Stimulated activated CD4-positive, alpha-beta T cell treated with anti-CD3 and anti-CD28 coated beads, Interleukin-4, amount 100 ng/mL, for 1 hour (primary cell): Measurements from ENCODE around the gene PRR3.

Experiments used
- DNase-seq: peaks from one replicate; pipeline ENCODE4 v3.0.0-alpha.2; 2020

The PRR3 gene

DNA sequence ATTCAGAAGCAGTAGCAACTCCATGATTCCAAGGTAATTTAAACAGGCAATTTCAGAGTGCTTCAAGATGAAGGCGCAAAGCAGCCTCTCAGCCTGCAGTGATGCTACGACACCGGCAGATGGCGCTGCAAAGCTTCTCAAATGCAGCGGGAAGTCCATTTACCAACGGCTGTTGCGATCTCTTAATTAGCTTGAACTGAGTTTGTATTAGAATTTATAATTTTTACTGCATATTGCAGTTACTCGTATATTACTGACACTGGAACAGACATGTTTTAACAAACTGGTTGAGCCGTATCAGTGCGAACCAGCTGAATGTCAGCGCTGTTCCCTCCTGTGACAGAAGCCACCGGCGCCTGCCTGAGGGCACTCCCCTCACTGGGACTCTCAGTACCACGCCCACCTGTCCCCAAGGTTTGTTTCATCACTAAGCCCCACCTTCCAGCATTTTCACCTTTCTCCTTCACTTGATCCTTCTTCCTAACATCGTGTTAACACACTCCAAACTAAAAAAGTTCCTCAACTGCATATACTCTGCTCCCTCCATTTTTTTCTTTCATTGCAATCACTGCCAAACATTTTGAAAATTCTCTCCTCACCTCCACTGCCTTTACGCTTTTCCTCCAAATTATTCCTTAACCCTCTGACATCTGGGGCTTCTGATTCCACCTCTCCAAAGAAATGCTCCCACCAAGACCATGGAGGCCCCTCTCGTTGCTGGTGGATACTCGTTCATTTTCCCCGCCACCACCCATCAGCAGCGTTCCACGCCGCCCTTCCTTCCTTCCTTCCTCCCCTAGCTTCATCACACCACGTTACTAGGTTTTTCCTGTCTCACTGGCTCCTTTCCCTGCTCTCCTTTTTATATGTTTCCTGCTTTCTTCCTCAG, 15.3 kb upstream of the PRR3 start:
- peak; percentile 80 for DNase-seq

- no peak for DNase-seq
Observed at GRCh38 chr6:30542404-30542725, 14.7 kb upstream of the PRR3 start.

GRCh38 chr6:30542915-30543314, 14.2 kb upstream of the PRR3 start:
- DNase-seq, result no peak

GRCh38 chr6:30543821-30544220, 13.3 kb upstream of the PRR3 start:
- no peak for DNase-seq

- no peak for DNase-seq
Observed at GRCh38 chr6:30544666-30545272, 12.3 kb upstream of the PRR3 start.

- DNase-seq, result no peak
Observed at GRCh38 chr6:30547454-30547853, 9.6 kb upstream of the PRR3 start.

DNA sequence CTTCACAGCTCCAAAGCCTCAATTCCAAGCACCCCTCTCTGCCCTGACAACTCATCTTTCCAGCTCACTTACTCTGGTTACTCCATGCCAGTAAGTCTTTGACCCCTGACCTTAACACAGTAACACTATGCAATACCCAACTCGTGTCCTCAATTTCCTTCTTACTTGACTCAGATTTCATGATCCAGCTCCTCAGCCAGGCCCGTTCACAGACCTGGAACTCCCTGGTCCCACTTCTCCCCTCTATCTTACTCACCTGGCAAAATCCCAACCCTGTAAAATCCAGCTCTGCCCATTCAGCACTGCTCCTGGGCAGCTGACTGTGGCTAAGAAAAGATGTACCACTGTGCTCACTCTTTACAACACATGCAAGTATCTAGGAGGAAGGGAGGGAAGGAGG, 8.7 kb upstream of the PRR3 start:
- no peak for DNase-seq

DNA sequence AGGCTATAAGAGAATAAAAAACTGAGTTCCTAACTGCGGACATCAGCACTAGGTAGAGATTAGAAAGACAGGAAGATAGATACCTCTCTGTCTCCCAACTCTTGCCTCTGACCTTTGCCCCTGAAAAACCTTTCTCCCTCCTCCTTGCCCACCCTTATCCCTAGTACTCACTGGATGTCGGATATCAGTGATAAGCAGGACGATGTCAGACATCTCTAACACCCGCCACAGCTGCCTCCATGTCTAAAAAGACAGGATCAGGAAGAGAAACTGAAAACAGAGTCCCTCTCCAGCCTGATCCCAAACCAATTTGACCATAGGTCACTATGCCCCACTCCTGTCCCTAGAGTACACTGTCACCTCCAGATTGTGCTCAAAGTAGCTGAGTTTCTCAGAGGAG, 2.7 kb upstream of the PRR3 start:
- no peak for DNase-seq

GRCh38 chr6:30554962-30555815, 1.9 kb upstream of the PRR3 start:
- DNase-seq, result no peak

- DNase-seq, result no peak
Observed at GRCh38 chr6:30555816-30556065, 1.4 kb upstream of the PRR3 start.

DNA sequence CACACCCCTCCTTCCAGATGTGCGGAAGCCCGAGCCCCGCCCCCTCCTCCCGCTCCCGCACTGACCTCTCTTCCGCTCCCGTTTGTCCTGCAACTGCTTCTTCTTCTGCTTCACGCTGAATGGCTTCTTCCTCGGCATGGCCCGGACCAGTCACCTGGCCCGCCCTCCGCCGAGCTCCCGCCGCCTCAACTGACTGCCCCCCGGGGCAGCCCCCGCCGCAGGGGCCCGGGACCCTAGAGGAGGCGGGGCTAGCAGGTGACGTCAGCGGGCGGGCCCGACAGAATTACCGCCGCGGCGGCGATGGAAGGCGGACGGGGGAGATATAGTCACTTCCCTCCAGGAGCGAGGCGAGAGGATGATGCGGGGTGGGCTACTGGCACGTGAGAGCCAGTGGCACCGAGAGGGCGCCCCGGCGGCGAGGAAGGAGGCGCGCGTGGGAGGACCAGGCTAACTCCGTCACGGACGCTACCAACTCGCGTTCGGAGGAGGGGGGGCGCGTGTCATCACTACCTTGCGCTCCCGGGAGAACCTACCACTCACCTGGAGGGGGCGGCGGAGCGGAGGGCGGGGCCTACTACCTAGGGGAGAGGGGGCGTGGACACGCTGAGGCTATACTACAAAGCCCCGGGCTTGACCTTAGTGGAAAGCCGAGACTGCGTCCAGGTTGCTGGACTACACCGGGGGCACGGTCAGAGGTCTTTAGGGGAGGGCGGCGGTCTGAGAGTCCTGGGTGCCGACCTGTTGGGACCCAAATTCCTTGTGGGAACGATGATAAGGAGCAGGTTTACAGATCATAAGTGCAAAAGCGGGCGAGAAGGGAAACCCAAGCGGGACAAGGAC, 809 bp upstream of the PRR3 start, which contains the start of gene GNL1:
TSS of gene GNL1 (minus strand) at position 424 of the 840 bp plus-strand sequence. CDS start at position 138, 286 bp downstream.
- peak; percentile 99 for DNase-seq

- DNase-seq, result no peak
Observed at GRCh38 chr6:30557683-30557981, 537 bp downstream of the PRR3 start.

- DNase-seq, result no peak
Observed at GRCh38 chr6:30560930-30561329, 3.8 kb downstream of the PRR3 start.

DNA sequence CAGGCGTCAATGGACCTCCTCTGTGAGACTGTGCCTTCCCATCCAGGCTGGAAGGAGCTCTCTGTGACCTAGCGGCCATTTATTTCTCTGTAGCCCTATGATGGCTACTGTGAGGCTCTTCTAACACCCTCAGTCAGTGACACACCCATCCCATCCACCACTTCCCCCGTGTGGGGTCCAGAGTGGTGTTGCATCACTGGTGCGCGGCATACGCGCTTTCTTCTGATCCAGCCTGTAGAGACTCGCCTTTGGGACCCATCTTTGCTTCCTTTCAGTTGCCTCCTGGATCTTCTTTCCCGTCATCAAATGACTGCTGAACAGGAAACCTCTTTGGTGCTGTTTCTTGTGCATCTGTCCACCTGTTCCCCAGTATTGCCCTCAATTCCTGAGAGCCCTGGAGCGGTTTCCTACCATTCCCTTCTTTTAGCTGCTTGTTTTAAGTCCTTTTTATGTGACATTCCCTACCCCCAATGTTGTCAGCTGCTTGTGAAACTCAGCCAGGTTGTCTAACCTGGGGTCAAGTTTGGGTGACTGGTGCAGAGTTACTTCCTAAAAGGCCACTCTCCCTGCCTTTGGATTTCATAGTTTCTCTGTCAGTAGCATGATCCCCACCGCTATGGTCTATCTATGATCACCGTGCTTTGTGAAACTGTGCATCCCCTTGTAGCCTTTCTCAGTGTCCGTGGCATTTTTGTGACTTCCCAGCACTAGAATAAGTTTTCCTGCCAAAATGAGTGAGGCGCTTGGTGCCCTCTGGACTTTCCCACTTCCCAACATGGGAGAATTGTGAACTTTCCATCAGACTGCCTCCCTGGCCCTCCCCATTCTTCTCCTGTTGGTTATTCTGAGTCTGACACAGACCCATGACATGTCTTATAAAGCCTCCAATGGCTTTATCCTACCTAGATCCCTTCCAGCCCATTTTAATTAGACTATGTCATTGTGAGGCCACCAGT, 5.7 kb downstream of the PRR3 start:
- DNase-seq, result no peak

- DNase-seq, result no peak
Observed at GRCh38 chr6:30564114-30564513, 7.0 kb downstream of the PRR3 start.

GRCh38 chr6:30565772-30566171, 8.7 kb downstream of the PRR3 start:
- DNase-seq, result no peak

- peak; percentile 51 for DNase-seq
Observed at GRCh38 chr6:30568245-30568644, 11.2 kb downstream of the PRR3 start.

- DNase-seq, result no peak
Observed at GRCh38 chr6:30570263-30570662, 13.2 kb downstream of the PRR3 start.

- DNase-seq, result no peak
Observed at GRCh38 chr6:30570740-30571074, 13.6 kb downstream of the PRR3 start.

- peak; percentile 100 for DNase-seq
Observed at GRCh38 chr6:30571075-30571761, 14.1 kb downstream of the PRR3 start, which contains the start of gene ABCF1. Gene ABCF1, plus strand, starts transcription at chr6:30571442. Its CDS starts 46 bp downstream, at chr6:30571488.

DNA sequence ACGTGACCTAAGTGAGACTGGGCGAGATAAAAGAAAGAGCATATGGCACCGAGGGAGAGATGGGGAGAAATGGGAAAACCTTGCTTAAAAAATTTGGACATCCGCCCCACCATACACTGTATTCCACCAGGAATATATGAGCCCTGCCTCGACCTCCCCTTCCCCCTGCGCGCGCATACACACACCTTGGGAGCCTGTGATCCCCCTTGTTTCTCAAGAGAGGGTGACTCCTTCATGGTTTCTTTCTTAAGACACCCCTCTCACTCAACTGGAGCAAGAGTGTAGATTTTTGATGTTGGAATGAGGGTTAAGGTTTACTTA, 14.6 kb downstream of the PRR3 start:
- no peak for DNase-seq

- no peak for DNase-seq
Observed at GRCh38 chr6:30572148-30572547, 15.1 kb downstream of the PRR3 start.
